ENCODE data around the gene CHCHD3.

The CHCHD3 gene

GRCh38 chr7:132764762-132765161 is 317.1 kb downstream of the CHCHD3 start:
- no peak for DNase-seq

DNA sequence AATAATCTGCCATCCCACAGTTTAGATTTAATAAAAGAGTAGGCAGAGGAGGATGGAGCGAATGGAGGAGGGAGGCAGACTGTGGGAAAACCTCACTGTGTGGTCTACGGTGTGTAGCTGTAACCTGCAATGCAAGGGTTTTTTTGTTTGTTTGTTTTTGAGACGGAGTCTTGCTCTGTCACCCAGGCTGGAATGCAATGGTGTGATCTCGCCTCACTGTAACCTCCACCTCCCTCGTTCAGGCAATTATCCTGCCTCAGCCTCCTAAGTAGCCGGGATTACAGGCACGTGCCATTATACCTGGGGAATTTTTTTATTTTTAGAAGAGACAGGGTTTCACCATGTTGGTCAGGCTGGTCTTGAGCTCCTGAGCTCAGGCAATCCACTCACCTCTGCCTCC is 321.0 kb downstream of the CHCHD3 start:
- no peak for DNase-seq

GRCh38 chr7:132760244-132760623 is 321.7 kb downstream of the CHCHD3 start:
- no peak for DNase-seq

DNA sequence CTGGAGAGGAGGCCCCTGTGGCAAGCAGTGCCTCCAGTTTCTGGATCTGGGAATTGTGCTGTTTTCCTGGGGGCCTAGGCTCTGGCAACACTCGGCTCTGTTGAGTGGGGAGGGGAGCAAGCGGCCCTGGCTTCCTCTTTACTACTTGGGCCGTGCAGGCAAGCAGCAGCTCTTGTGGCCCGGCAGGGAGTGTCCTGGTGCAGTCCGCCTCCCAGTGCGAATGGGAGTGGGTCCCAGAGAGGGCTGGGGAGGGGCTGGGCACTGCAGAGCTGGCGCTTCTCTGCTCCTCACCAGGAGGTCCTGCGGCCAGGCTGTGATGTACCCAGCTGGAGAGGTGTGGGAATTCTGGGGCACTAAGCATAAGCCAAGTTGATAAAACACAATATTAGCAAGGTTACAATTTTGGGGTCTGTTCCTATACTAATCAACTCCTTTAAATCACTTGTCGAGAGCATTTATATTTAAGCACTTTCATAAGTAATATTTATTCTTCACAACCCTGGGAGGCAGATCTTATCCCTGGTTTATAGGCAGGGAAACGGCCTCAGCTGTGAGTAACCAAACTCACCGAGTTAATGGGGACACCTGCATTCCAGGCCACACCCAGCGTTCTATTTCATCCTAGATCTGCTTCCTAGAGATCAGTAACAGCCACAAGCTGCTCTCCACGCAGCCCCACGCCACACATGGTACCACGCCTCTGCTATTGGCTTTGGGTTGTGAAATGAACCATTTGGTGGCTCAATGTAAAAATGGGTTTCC is 322.2 kb downstream of the CHCHD3 start:
- no peak for DNase-seq

DNA sequence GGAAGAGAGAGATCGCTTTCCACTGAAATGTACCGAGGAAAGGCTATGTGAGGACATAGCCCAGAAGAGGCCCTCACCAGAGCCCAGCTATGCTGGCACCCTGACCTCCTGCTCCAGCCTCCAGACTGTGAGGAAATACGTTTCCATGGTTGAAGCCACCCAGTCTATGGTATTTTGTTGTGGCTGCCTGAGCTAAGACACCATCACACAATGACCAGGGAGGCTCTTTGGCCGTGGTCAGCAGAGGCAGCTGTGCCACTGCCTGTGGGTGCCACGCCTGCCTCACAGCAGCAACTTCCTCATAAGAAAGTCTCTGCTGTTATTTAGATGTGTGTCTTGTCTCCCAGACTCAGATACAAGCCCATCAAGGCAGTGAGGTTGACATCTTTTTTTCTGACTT is 322.9 kb downstream of the CHCHD3 start:
- DNase-seq = no peak

DNA sequence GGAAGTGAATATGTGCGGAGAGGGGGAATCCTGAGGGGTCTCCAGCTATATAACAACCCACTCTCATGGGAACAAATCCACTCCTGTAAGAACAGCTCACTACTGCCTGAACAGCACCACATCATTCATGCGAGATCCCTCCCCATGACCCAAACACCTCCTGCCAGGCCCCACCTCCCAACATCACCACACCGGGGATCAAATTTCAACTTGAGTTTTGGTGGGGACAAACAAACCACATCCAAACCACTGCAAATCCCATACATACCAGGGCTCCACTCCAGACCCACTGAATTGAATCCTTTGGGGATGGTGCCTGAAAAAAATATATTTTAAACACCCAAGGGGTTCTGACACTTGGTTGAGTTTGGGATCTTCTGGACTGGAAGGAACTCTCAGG is 324.1 kb downstream of the CHCHD3 start:
- no peak for DNase-seq

DNA sequence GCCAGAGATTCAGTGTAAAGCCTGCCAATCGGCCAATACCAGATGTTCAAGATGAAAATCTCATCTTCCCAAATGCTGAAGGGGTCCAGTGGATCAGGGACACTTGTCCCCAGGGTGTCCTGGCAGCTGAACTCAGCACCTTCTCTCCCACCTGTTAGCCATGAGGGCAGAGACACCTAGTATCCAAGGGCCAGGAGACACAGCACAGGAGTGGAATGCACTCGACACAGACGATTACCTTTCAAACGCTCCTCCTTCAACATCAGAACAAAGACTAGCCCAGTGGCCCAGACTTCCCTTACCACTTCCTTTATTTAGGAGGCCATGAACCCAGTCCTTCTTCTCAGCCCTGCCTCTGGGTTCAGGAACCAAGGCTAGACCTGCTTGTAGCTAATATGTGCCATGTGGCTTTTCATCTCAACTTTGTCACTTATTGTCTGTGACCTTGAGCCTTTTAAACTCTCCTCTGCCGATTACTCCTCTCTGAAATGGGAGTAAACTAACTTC is 325.4 kb downstream of the CHCHD3 start:
- DNase-seq = no peak

GRCh38 chr7:132755538-132756483 is 326.1 kb downstream of the CHCHD3 start:
- DNase-seq = no peak

- DNase-seq = no peak
Measured at GRCh38 chr7:132752431-132752830, 329.5 kb downstream of the CHCHD3 start.

DNA sequence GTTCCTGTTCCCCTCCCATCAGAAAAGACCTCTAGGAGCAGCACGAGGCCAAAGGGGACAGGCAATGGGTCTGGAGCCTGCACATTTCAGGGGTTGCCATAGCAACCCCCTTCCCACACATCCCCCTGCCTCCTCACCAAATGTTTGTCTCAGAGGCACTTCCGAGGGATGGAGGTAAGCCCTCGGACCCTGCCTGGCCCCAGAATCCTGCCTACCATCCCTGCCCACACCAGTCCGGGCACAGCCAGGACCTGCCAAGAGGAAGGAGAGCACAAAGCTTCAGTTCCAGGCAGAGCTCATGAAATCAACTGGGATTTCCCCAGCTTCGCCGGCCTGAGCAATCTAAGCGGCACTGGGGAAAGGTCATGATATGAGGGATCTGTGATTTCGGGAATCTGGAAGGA is 330.6 kb downstream of the CHCHD3 start:
- no peak for DNase-seq

DNA sequence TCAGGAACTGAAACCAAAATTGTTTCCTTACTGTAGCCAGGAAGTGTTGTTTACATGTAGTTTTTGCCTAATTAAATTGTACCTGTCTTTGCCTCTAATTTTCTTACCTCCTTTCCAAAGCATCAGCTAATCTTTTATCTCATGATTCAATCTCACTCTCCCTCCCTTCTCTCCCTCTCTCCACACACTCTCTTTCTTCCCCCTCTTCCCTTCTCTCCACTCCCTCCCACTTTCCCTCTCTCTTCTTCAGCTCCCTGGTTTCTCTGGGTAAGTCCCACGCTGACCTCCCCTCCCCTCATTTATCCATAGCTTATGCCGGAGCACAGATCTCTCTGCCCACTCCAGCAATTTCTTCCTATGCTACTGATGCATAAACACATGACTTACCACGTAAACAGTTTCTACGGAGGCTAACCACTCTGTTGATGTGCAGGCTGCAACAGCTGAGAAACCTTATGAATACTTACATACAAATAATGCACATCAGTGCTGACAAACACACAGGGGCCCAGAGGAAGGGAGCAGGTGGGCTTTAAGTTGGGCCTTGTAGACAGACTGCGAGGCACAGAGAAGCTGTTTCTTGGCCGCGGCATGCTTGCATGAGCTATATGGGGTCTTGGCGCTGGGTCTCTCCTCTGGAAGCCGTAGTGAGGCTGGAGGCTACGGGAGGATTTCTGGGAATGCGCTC is 331.2 kb downstream of the CHCHD3 start:
- DNase-seq = no peak

- DNase-seq = no peak
Measured at GRCh38 chr7:132750096-132750495, 331.8 kb downstream of the CHCHD3 start.

GRCh38 chr7:132745510-132745909 is 336.4 kb downstream of the CHCHD3 start:
- DNase-seq = no peak

- no peak for DNase-seq
Measured at GRCh38 chr7:132743974-132744373, 337.9 kb downstream of the CHCHD3 start.

- DNase-seq = no peak
Measured at GRCh38 chr7:132742189-132742612, 339.7 kb downstream of the CHCHD3 start.

DNA sequence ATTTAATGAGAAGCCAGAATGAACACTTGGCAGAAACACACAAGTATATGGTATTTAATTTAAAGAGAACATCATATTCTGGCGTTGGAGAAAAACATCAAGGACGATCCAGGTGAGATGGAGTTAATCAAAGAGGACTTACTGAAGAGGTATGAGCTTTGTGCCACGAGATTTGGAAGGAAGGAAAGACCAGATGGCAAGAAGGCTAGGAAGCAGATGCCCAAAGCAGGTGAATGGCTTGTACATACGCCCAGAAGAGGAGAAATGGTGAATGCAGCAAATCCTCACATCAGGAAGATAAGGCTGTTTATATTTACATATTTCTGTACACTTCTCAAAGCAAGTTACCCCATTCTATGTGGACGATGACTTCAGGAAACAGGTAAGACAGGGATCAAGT is 341.7 kb downstream of the CHCHD3 start:
- DNase-seq = no peak

- no peak for DNase-seq
Measured at GRCh38 chr7:132739271-132739955, 342.5 kb downstream of the CHCHD3 start.

- no peak for DNase-seq
Measured at GRCh38 chr7:132738254-132738653, 343.6 kb downstream of the CHCHD3 start.

DNA sequence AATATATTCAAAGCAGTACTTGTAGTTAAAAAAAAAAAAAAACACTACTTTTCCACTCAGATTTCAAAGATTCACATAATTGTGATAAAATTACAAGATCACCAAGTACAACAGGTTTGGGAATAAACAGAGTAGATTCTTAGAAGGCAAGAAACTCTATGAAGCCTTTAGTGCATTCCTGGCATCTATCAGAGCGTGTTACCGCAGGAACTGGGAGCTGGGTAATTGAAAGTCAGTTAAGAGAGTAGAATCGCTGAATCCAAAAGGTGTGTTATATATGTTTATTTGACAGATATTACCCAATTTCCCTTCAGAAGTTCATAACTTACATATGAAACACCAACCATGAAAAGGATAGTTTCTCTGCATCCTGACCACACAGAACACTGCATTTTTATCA is 346.4 kb downstream of the CHCHD3 start:
- DNase-seq = no peak
